ENCODE results near the gene PIP5KL1.

GRCh38 chr9:127919253-127919815, 11.2 kb downstream of the PIP5KL1 start:
- TF ChIP-seq EZH2 (optimal IDR thresholded peaks at IDR 0.05; ENCODE audit: low read depth, low read length) (no peak), CTCF (IDR thresholded peaks at IDR 0.05; ENCODE audit: low read length) (no peak)

Measured in MM.1S (cell line).